PC-9 (cell line): ENCODE results near the gene STK35.

Experiments used
- CTCF ChIP-seq: fragments of 200-600 bp; sonication (generic); conservative IDR thresholded peaks from 2 replicates; pipeline ENCODE4 v1.6.1; 2017; ENCODE audit warnings: mixed run types, antibody characterized with exemption, mild to moderate bottlenecking, moderate library complexity
- EZH2 ChIP-seq: fragments of 200-600 bp; sonication (generic); IDR thresholded peaks from 2 replicates; pipeline ENCODE4 v1.8.0; 2017; ENCODE audit warnings: antibody characterized with exemption, low read depth

GRCh38 chr20:2156224-2156623, 54.6 kb downstream of the STK35 start:
- TF ChIP-seq CTCF, result no peak
- no peak for TF ChIP-seq EZH2
